Thyroid gland (tissue), 4 donors: ENCODE data around the gene PINLYP. TPM values are rescaled to one million over a fixed set of nuclear protein-coding genes. Genes with fewer than 3 reads are reported as not detected.
"Not testable (repeated sequence)": the region's sequence is repeated elsewhere in the genome, so short reads cannot be mapped to it uniquely, and the experiment has no call there.

Experiments
- DNase-seq, 2 donors: peaks; one replicate each; pipeline ENCODE4 v3.0.0-alpha.2; 2019
- H3K27ac ChIP-seq, 3 donors: fragments of 200-600 bp; sonication (generic); 1 replicate in 2 of 3; 2 replicates in 1 of 3; pipeline ENCODE4 v1.5.1; 2016 to 2019; ENCODE audit warnings: mild to moderate bottlenecking in 1 of 3, moderate library complexity in 1 of 3
- H3K27me3 ChIP-seq: fragments of 200-600 bp; sonication (generic); one replicate; pipeline ENCODE4 v1.5.1; 2019
- H3K36me3 ChIP-seq, 2 donors: fragments of 200-600 bp; sonication (generic); one replicate each; pipeline ENCODE4 v1.5.1; 2016 to 2019
- H3K4me1 ChIP-seq, 2 donors: fragments of 200-600 bp; sonication (generic); one replicate each; pipeline ENCODE4 v1.5.1; 2017 to 2019
- H3K4me3 ChIP-seq, 3 donors: fragments of 200-600 bp; sonication (generic); replicated peaks in 1 of 3; 1 replicate in 2 of 3; 2 replicates in 1 of 3; pipeline ENCODE4 v1.5.1; 2016; ENCODE audit warnings: mild to moderate bottlenecking in 1 of 3
- H3K9me3 ChIP-seq: fragments of 200-600 bp; sonication (generic); one replicate; pipeline ENCODE4 v1.5.1; 2017
- CTCF ChIP-seq, 6 experiments: fragments of 200-600 bp in 3 of 6; fragments of 450-650 bp in 3 of 6; sonication (generic) in 3 of 6; IDR thresholded peaks; one replicate each; pipeline ENCODE4 v1.5.1; 2016 to 2019; ENCODE audit warnings: antibody characterized with exemption in 6 of 6, mild to moderate bottlenecking in 2 of 6, inconsistent platforms in 1 of 6, moderate library complexity in 1 of 6
- POLR2A ChIP-seq, 2 donors: fragments of 450-650 bp; IDR thresholded peaks; one replicate each; pipeline ENCODE4 v1.6.1; 2017; ENCODE audit warnings: antibody characterized with exemption in 2 of 2, mild to moderate bottlenecking in 2 of 2, moderate library complexity in 1 of 2
- WGBS, 2 donors: methylation state at CpG; one replicate each; pipeline ENCODE4 v1.1.5; 2017; 5-methylcytosine and 5-hydroxymethylcytosine counted together
- intact Hi-C: fragments of 100-400 bp; cut with DNase I; formaldehyde crosslinking; loops from one replicate; pipeline ENCODE4 v1.15.1; 2023
- total RNA-seq, 4 donors: library from RNA; depleted of rRNA; stranded (reverse); fragments of >200 nt; gene quantifications; one replicate each; pipeline ENCODE4 v1.2.3, GENCODE V29; 2016

PINLYP gene
- total RNA-seq, 4 donors from 2014 or later, result 11.8 to 19.3 (median 13.2) TPM

- Histone ChIP-seq H3K27me3 (no peaks in the 10 kb centered on the region), H3K27ac (no peak overlapping the region)
- intact Hi-C loops, result no loop called here
Observed at GRCh38 chr19:43581467-43581866, 5.9 kb downstream of the PINLYP start.

DNA sequence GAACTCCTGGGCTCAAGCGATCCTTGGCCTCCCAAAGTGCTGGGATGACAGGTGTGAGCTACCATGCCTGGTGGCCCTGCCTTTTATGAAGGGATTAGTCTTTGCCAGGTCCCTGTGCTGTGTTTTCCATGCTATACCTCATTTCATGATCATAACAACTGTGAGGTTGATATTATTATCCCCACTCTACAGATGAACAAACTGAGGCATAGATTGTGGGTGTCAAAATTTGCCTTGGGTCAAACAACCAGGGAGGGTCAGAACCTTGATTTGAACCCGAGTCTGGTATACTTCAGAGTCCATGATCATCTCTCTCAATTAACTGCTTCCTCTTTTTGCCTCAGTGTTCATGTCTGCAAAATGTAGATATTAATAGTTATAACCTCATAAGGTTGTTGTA lies 6.9 kb downstream of the PINLYP start:
- H3K27me3 ChIP-seq, result no peaks in the 10 kb centered on the region
- intact Hi-C loops, result no loop called here
- TF ChIP-seq POLR2A (IDR thresholded peaks at IDR 0.05) (no peak), CTCF (IDR thresholded peaks at IDR 0.05) (no peak)
- H3K4me3 ChIP-seq, result no peak overlapping the region
- no peaks in the 10 kb centered on the region for H3K36me3 ChIP-seq
- no peaks in the 10 kb centered on the region for H3K9me3 ChIP-seq
- no peak overlapping the region for H3K27ac ChIP-seq
- DNase-seq, result no peak
- 97 to 100% methylated on average over 2 of the region's 2 CpGs for WGBS, 2 donors
- H3K4me1 ChIP-seq, result peaks cover 4 to 29% of the 10 kb centered on the region in 2 donors

More at GRCh38 chr19:43581467-43581866, 5.9 kb downstream of the PINLYP start:
- TF ChIP-seq CTCF (IDR thresholded peaks at IDR 0.05) (no peak), POLR2A (IDR thresholded peaks at IDR 0.05) (no peak)
- DNase-seq, result no peak
- 80 to 90% methylated on average over 7 of the region's 7 CpGs for WGBS, 2 donors
- H3K4me1 ChIP-seq, result peaks cover 4 to 28% of the 10 kb centered on the region in 2 donors
- H3K9me3 ChIP-seq, result no peaks in the 10 kb centered on the region
- H3K36me3 ChIP-seq, result no peaks in the 10 kb centered on the region
- H3K4me3 ChIP-seq, result no peak overlapping the region

DNA sequence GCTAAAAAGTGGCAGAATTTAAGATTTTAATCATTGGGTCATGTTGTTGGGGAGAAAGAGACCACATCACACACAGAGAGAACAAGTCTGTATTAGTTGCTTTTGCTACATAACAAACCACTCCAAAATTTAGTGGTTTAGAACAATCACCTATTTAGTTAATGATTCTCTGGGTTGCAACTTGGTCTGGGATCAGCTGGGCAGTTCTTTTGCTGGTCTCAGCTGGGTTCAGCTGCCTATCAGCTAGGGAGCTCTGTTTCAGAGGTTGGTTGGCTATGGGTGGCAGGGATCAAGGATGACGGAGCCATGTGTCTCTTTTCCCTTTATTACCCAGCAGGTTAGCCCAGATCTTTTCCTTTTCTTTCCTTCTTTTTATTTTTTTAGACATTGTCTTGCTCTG lies 8.9 kb downstream of the PINLYP start:
- DNase-seq, result peak in 1 of 2 donors; percentile 20
- Histone ChIP-seq H3K36me3 (no peaks in the 10 kb centered on the region), H3K9me3 (no peaks in the 10 kb centered on the region), H3K27ac (peak overlapping the region in 2 of 3 donors; percentile 7 to 26), H3K4me3 (no peak overlapping the region), H3K4me1 (peaks cover 4 to 29% of the 10 kb centered on the region in 2 donors), H3K27me3 (no peaks in the 10 kb centered on the region)
- intact Hi-C loops, result no loop called here
- no peak for TF ChIP-seq CTCF (IDR thresholded peaks at IDR 0.05)
- no peak for TF ChIP-seq POLR2A (IDR thresholded peaks at IDR 0.05)
- 91 to 96% methylated on average over 1 of the region's 1 CpG for WGBS, 2 donors

DNA sequence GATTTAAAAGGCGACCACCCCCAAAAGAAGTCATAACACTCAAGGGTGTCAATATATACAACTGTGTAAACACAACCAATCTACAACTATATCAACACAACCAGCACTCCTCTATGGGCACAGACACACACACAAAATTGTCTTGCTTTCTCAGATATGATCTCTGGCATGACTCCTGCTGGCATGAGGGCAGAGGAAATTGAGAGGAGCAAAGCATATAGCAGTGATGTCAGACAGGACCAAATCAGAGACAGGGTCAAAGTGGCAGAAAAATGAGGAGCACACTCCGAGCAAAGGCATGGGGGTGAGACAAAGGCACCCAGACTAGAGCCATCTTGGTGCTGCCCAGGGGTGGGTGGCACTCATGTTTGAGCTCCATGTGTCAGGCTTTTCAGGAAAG lies 10.7 kb downstream of the PINLYP start:
- no peak for DNase-seq
- H3K4me1 ChIP-seq, result peaks cover 0 to 22% of the 10 kb centered on the region in 2 donors
- no peaks in the 10 kb centered on the region for H3K27me3 ChIP-seq
- no peak overlapping the region for H3K4me3 ChIP-seq
- 55 to 58% methylated on average over 2 of the region's 2 CpGs for WGBS, 2 donors
- H3K36me3 ChIP-seq, result no peaks in the 10 kb centered on the region
- no peaks in the 10 kb centered on the region for H3K9me3 ChIP-seq
- no peak overlapping the region for H3K27ac ChIP-seq
- intact Hi-C loops, result no loop called here
- TF ChIP-seq POLR2A (IDR thresholded peaks at IDR 0.05), result no peak
- no peak for TF ChIP-seq CTCF (IDR thresholded peaks at IDR 0.05)

GRCh38 chr19:43587029-43587428 lies 11.4 kb downstream of the PINLYP start:
- intact Hi-C loops, result not testable (repeated sequence)

GRCh38 chr19:43589277-43589676 lies 13.7 kb downstream of the PINLYP start:
- Histone ChIP-seq H3K9me3 (no peaks in the 10 kb centered on the region), H3K27me3 (no peaks in the 10 kb centered on the region), H3K27ac (no peak overlapping the region), H3K36me3 (peaks cover 7 to 21% of the 10 kb centered on the region in 2 donors), H3K4me1 (peaks cover 6 to 20% of the 10 kb centered on the region in 2 donors), H3K4me3 (no peak overlapping the region)
- TF ChIP-seq CTCF (IDR thresholded peaks at IDR 0.05) (no peak), POLR2A (IDR thresholded peaks at IDR 0.05) (no peak)
- WGBS, 2 donors, result 88 to 91% methylated on average over 5 of the region's 5 CpGs
- no peak for DNase-seq
- intact Hi-C loops, result no loop called here

More at GRCh38 chr19:43587029-43587428, 11.4 kb downstream of the PINLYP start:
- H3K4me1 ChIP-seq, result peaks cover 0 to 16% of the 10 kb centered on the region in 2 donors
- not testable (repeated sequence) for H3K36me3 ChIP-seq, H3K27me3 ChIP-seq, H3K4me3 ChIP-seq, H3K27ac ChIP-seq, DNase-seq, H3K9me3 ChIP-seq
- WGBS, 2 donors, result 93 to 100% methylated on average over 3 of the region's 3 CpGs
